Measurements from ENCODE around the gene BRSK2. TPM values are rescaled to one million over a fixed set of nuclear protein-coding genes. Genes with fewer than 3 reads are reported as not detected.
"Not testable (repeated sequence)": the region's sequence is repeated elsewhere in the genome, so short reads cannot be mapped to it uniquely, and the experiment has no call there.

BRSK2 gene
- total RNA-seq, result 0.59 TPM

- no peak for DNase-seq
These were observed at the start of gene BRSK2 for GRCh38 chr11:1389932-1390568. BRSK2 (plus strand) TSS chr11:1389934; CDS start chr11:1390285, 351 bp downstream.

GRCh38 chr11:1340111-1340510 is 49.6 kb upstream of the BRSK2 start:
- DNase-seq, result no peak

GRCh38 chr11:1341226-1341625 is 48.5 kb upstream of the BRSK2 start:
- not testable (repeated sequence) for DNase-seq

DNA sequence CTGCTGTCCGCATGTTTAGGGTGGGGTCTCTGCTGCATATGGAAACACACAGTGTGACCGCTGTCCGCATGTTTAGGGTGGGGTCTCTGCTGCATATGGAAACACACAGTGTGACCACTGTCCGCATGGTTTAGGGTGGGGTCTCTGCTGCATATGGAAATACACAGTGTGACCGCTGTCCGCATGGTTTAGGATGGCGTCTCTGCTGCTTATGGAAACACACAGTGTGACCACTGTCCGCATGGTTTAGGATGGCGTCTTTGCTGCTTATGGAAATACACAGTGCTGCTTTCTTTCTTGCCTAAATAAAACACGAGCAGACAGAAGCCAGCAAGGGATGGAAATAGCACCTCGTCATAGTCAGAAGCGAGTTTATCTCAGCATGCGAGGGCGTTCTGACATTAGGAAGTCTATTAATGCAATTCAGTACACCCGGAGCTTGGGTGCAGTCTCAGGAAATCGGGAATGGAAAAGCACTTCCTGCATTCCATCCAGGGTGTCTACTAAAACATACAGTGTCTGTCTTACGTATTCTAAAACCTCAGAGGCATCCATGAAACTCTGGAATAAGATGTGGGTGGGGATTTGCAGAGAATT is 47.7 kb upstream of the BRSK2 start:
- no peak for DNase-seq

GRCh38 chr11:1342946-1343345 is 46.8 kb upstream of the BRSK2 start:
- DNase-seq, result no peak

DNA sequence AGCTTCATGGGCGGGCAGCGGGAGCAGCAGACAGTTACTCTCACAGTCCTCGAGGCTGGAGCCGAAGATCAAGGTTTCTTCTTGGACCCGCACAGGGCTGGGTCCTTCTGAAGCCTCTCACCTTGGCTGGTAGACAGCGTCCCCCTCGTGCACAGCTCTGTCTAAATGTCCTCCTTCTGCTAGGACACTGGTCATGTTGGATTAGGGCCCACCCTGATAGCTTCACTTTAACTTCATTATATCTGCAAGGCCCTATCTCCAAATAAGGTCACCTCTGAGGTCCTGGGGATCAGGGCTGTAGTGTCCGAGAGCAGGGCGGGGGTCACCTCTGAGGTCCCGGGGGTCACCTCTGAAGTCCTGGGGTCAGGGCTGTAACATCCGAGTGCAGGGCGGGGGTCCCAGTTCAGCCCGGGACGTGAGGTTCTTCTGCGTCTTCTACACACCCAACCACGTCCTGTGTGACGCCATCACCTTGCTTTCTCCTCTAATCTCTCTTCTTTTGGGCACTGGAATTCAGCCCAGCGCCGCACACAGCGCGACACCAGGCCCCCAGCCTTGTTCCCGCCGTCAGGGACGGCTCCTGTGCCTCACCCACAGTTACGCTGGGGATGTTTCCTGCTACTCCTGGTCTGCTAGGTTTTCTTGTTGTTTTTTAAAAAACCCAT is 46.2 kb upstream of the BRSK2 start:
- DNase-seq, result no peak

- DNase-seq, result no peak
These were observed 45.6 kb upstream of the BRSK2 start for GRCh38 chr11:1344056-1344635.

DNA sequence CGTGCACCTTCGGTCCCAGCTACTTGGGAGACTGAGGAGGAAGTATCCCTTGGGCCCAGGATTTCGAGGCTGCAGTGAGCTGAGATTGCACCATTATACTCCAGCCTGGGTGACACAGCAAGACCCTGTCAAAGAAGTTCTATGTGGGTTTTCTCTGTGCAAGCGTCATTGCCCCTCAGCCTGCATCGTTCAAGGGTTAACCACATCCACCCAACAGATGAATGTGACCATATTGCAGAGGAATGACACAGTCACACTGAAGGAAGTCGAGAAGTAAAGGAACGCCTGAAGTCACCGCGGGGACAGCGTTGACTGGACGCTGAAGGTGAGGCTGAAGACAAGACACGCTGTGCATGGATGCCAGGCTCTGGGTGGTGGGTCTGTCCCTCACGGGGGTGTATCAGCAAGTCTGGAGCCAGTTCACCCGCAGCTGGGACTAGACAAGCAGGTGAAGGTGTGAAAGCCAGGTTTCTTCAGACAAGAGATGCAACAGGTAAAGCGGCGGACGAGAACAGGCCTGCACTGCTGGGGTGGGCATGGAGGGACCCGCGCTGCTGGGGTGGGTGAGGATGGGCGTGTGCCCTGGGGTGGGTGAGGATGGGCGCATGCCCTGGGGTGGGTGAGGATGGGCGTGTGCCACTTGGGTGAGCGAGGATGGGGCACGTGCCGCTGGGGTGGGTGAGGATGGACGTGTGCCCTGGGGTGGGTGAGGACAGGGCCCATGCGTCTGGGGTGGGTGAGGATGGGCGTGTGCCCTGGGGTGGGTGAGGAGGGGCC is 43.8 kb upstream of the BRSK2 start:
- no peak for DNase-seq

- no peak for DNase-seq
These were observed 42.9 kb upstream of the BRSK2 start for GRCh38 chr11:1346669-1347390.

- not testable (repeated sequence) for DNase-seq
These were observed 42.2 kb upstream of the BRSK2 start for GRCh38 chr11:1347411-1347999.

DNA sequence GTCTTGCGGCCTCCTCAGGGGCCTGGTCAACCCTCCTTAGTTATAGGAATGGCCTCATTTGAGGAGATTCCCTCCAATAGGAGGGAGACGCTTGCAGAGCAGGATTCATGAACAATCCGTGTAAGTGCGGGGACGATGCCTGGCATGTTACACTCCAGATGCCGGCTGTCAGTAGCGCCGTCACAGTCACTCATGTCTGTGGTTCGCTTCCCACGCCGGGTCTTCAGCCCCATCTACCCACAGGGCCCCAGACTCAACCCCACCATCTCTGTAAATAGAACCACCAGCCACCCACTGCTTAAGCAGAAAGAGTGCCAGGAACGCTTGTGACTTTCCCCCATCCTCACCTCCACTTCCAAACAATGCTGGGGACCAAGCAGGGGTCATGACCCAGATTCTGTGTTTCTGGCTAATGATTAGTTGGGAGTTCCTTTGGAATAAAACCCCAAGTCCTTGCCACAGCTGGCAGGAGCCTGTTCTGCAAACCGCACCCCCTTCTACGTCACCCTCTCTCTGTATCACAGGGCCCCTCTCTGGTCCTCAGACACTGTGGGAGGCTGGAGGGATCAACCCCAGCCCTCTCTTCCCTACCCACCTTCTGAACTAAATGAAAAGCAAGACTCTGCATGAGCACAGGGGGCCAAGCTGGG is 41.5 kb upstream of the BRSK2 start:
- DNase-seq, result no peak

DNA sequence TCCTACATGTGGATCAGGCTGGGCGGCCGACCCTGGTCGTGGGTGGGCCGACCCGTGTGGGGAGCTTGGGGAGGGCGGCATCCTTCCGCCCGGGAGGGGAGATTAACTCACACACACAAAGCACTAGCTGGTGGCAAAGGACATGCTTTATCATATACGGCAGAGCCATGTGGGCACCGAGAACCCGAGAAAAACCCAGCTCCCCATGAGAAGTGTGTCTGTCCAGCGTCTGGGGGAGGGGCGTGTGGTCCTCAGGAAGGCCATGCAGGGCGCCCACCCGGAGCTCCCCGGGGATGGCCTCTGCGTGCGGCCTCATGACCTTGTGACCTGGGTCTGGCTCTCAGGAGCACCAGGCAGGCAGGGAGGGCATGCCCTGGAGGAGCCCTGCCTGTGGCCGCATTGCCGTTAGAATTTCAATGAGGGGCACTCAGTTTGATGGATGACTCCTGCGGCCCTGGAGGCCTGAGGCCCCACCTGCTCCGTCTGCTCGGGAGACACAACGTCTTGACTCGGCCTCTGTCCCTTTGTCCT is 40.9 kb upstream of the BRSK2 start:
- no peak for DNase-seq

DNA sequence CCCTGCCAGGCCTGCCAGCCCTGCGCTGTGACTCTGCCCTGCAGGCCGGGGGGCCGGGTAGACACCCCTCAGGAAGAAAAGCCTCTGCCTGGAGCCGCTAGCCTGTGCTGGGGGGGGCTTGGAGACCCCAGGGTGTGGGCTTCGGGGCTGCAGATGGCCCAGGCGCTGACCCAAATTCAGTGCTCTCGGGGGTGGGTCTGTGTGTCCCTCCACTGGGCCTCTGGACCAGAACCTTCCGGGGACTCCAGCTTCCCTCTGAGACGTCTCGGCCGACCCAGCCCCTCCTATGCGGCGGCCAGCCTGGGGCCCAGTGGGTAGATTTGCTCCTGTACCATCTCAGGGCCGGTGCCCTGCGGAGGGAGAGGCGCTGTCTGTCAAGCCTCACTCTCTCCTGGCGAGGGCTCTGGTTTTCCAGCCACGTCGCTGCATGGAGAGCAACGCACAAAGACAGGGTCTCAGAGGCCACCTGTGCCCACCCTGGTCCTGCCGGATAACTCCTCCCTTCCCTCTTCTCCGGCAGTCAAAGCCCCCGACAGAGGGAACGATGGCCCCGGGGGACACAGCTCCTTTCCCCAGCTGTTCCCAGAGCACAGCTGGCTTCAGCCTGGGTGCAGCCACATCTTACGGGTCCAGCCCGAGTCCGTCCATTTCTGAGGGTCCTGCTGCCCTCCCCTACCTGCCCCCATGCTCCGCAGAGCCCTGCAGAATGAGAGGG is 40.2 kb upstream of the BRSK2 start:
- no peak for DNase-seq

DNA sequence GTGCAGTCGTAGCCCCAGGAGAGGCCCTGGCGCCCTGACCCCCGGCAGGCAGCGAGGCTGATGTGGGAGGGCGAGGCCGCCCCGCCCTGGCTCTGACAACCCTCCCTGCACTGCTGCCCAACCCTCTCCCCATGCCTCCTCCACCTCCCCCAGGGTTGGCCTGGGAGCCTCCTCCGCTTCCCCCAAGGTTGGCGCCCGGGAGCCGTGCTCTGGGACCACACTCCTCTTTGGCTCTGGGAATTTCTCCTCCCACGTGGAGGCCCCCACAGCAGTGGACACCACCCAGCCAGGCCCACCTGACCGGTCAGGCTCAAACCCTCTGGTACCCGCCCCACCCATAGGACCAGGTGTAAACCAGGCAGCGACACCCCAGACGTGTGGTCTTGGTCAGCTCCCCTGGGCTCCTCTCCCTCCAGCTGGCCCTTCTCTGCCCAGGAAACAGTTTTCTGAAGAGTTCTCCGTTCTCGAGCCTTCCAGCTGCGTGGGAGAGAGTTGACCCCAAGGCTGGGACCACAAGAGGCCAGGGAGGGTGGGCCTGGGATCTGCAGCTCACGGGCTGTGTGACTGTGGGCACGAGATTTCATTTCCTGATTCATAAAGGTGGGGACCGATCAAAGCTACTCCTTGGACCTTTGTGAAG is 39.5 kb upstream of the BRSK2 start:
- DNase-seq, result no peak

DNA sequence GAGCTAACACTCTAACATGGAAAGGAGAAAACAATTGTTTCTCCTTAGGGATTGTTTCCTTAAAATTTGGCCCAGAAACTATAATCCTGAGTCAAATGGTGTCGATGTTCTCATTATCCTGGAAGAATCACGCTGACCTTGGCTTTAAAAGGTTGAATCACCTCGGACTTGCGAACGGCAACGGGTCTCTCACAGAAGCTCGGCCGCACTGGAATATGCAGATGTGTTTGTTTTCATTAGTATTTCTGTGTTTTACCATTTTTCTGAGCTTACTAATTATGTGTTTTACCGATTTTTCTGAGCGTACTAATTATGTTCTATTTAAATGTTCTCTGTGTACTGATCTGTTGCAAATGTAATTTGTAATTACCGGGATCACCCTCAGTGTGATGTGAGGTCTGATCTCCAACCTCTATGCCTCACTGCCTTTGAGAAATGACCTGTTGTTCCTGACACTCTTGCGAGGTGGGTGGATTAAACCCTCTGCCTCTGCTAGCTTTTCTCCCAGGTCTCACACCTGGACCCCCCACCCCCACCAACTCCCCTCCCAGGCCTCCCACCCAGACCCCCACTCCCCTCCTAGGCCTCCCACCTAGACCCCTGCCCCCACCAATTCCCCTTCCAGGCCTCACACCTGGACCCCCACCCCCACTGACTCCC is 38.3 kb upstream of the BRSK2 start:
- DNase-seq, result no peak

DNA sequence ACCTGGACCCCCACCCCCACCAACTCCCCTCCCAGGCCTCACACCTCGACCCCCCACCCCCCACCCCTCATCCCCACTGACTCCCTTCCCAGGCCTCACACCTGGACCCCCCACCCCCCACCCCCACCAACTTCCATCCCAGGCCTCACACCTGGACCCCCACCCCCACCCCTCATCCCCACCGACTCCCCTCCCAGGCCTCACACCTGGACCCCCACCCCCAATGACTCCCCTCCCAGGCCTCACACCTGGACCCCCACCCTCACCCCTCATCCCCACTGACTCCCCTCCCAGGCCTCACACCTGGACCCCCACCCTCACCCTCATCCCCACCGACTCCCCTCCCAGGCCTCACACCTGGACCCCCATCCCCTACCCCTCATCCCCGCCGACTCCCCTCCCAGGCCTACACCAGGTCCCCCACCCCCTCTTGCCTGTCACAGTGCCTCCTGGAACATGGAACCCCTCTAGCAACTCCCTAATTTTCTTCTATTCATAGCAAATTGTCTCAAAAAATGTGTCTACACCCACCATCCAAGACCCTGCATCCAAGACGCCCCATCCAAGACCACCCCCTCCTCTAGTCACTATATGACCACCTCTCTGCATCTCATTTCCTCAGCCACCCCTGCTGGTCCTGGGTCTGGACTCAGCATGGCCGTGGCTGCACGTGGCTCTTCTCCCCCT is 36.9 kb upstream of the BRSK2 start:
- no peak for DNase-seq

DNA sequence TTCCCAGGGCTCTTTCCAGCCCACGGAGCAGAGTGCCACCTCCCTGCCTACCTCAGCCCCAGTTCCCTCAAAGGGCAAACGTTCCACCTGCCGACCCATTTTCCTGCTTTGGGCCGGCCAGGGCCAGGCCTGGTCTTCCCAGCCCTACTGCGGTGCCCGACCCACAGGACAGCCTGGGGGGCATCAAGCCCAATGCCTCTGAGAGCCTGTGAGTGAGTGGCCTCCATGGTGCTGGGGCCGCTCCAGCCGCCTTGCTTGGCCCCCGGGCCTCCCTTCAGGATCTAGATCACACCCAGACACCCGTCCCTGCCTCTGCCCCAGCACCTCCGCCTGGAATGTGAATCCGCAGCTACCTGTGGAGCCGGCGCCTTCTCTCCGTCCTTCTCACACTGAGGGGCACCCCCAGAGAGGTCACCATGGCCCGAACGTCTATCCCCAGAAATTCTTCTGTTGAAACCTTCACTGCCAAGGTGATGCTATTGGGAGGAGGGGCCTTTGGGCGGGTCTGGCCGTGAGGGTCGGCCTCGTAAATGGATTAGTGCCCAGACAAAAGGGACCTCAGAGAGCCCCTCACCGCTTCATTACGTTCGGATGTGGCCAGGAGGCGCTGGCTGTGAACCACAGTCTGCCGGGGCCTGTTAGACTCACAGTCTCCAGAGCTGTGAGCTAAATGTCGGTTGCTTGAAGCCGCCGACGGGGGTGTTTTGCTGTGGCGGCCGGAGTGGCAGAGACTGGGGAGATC is 36.2 kb upstream of the BRSK2 start:
- no peak for DNase-seq
